ENCODE data around the gene SERPINE3. TPM values are rescaled to one million over a fixed set of nuclear protein-coding genes. Genes with fewer than 3 reads are reported as not detected.

The SERPINE3 gene
- total and polyA plus RNA-seq, 2 of the 4 experiments (the other 2 are of a cell fraction) = not detected

DNA sequence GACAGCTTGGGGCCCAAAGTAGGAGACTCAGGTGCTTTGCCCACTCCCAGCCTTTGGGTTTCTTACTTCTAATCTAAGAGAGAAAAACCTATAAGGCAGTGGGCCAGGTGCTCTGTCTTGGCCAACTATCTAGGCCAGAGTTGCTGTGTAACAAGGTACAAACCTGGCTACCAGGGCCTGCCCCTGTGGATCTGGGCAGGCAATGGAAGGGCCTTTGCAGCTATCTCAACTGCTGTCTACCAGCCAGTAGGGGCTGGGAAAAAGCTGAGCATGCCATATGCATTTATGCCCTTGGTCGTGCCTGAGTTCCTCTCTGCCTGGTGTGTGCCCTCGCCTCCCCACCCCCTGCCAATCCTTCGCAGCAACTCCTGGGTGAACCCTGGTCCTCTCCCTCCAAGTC is 16.7 kb upstream of the SERPINE3 start:
- in situ Hi-C loops (cut with MboI; ENCODE audit: low sequenced_read_pairs) (no loop called here), intact Hi-C loops (cut with micrococcal nuclease) (no loop called here), dilution Hi-C loops (cut with HindIII; ENCODE audit: low sequenced_read_pairs, unreplicated experiment) (no loop called here)
- H3K4me1 ChIP-seq (ENCODE audit: control insufficient read depth, insufficient read depth, low read length) = no peaks in the 10 kb centered on the region
- no peak overlapping the region for H4K91ac ChIP-seq (ENCODE audit: insufficient read depth, low read depth, low read length)
- H3K27me3 ChIP-seq (ENCODE audit: control insufficient read depth, insufficient read depth, low read length) = peaks cover 20% of the 10 kb centered on the region
- no peak overlapping the region for H2AK9ac ChIP-seq (replicated peaks; ENCODE audit: low read depth, low read length, poor library complexity)
- ChIA-PET POLR2A (ENCODE audit: unreplicated experiment) (no interaction called here), CTCF (interaction anchor here (0.5 to 1.2 kb wide), 2 partner anchors 10 to 84 kb away, joined by 3 read pairs; no protein-coding TSS in a partner anchor)
- no peaks in the 10 kb centered on the region for H3K36me3 ChIP-seq (ENCODE audit: control insufficient read depth, insufficient read depth, low read length)
- no peak overlapping the region for H3K4ac ChIP-seq (ENCODE audit: low read depth, low read length)
- no peak overlapping the region for H4K8ac ChIP-seq (ENCODE audit: low read depth in 2 of 2, low read length in 2 of 2)
- WGBS, 2 experiments (ENCODE audit: extremely low coverage in 2 of 2, insufficient read length in 1 of 2) = 46% methylated on average over 3 of the region's 3 CpGs; no CpG with 5 or more reads in 1 of the 2 experiments
- no peak overlapping the region for H2BK120ac ChIP-seq (ENCODE audit: low read depth, low read length)
- no peak for TF ChIP-seq MAFK (IDR thresholded peaks at IDR 0.05; ENCODE audit: low read depth, low read length)
- TF ChIP-seq, protein P1, sequence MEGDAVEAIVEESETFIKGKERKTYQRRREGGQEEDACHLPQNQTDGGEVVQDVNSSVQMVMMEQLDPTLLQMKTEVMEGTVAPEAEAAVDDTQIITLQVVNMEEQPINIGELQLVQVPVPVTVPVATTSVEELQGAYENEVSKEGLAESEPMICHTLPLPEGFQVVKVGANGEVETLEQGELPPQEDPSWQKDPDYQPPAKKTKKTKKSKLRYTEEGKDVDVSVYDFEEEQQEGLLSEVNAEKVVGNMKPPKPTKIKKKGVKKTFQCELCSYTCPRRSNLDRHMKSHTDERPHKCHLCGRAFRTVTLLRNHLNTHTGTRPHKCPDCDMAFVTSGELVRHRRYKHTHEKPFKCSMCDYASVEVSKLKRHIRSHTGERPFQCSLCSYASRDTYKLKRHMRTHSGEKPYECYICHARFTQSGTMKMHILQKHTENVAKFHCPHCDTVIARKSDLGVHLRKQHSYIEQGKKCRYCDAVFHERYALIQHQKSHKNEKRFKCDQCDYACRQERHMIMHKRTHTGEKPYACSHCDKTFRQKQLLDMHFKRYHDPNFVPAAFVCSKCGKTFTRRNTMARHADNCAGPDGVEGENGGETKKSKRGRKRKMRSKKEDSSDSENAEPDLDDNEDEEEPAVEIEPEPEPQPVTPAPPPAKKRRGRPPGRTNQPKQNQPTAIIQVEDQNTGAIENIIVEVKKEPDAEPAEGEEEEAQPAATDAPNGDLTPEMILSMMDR (conservative IDR thresholded peaks at IDR 0.05; ENCODE audit: low read depth, low read length) = no peak
- no peak for TF ChIP-seq BHLHE40 (IDR thresholded peaks at IDR 0.05; ENCODE audit: low read depth, low read length)
- no peak for TF ChIP-seq SMC3 (IDR thresholded peaks at IDR 0.05; ENCODE audit: low read depth, low read length)
- TF ChIP-seq POLR2A (IDR thresholded peaks at IDR 0.05; ENCODE audit: low read depth, low read length) = no peak
- no peak for TF ChIP-seq NFE2L2 (IDR thresholded peaks at IDR 0.05; ENCODE audit: low read depth, low read length)
- TF ChIP-seq CHD1 (IDR thresholded peaks at IDR 0.05; ENCODE audit: low read depth, low read length) = no peak
- TF ChIP-seq FOS (IDR thresholded peaks at IDR 0.05; ENCODE audit: low read depth, low read length) = no peak
- no peak for TF ChIP-seq RFX5 (IDR thresholded peaks at IDR 0.05; ENCODE audit: low read depth, low read length)
- no peak for TF ChIP-seq MAZ (IDR thresholded peaks at IDR 0.05; ENCODE audit: borderline replicate concordance, low read depth, low read length)
- TF ChIP-seq CEBPB (IDR thresholded peaks at IDR 0.05; ENCODE audit: low read depth, low read length) = no peak
- TF ChIP-seq RCOR1 (IDR thresholded peaks at IDR 0.05; ENCODE audit: insufficient replicate concordance, low read length) = no peak
- TF ChIP-seq, protein P2, sequence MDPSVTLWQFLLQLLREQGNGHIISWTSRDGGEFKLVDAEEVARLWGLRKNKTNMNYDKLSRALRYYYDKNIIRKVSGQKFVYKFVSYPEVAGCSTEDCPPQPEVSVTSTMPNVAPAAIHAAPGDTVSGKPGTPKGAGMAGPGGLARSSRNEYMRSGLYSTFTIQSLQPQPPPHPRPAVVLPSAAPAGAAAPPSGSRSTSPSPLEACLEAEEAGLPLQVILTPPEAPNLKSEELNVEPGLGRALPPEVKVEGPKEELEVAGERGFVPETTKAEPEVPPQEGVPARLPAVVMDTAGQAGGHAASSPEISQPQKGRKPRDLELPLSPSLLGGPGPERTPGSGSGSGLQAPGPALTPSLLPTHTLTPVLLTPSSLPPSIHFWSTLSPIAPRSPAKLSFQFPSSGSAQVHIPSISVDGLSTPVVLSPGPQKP (IDR thresholded peaks at IDR 0.05; ENCODE audit: borderline replicate concordance, low read depth, low read length) = no peak
- TF ChIP-seq MXI1 (IDR thresholded peaks at IDR 0.05; ENCODE audit: borderline replicate concordance, low read depth, low read length) = no peak
- TF ChIP-seq, protein P3, sequence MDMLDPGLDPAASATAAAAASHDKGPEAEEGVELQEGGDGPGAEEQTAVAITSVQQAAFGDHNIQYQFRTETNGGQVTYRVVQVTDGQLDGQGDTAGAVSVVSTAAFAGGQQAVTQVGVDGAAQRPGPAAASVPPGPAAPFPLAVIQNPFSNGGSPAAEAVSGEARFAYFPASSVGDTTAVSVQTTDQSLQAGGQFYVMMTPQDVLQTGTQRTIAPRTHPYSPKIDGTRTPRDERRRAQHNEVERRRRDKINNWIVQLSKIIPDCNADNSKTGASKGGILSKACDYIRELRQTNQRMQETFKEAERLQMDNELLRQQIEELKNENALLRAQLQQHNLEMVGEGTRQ (IDR thresholded peaks at IDR 0.05; ENCODE audit: low read depth, low read length) = no peak
- H3K18ac ChIP-seq (ENCODE audit: low read depth, low read length) = no peak overlapping the region
- H3K27ac ChIP-seq (ENCODE audit: insufficient read depth, low read length) = no peak overlapping the region
- H3K9ac ChIP-seq (ENCODE audit: low read depth, low read length) = no peak overlapping the region
- no peak overlapping the region for H3K14ac ChIP-seq (replicated peaks; ENCODE audit: low read depth, low read length)
- DNase-seq (no peak), ATAC-seq (ENCODE audit: low read depth) (no peak)
- no peaks in the 10 kb centered on the region for H3K9me3 ChIP-seq (ENCODE audit: control insufficient read depth, insufficient read depth, low read length)
- BruUV-seq (replicated peaks) = no TSS peak
- H3K56ac ChIP-seq (ENCODE audit: extremely low read depth, insufficient read depth, low read length) = no peak overlapping the region
- H2AK5ac ChIP-seq (ENCODE audit: low read depth, low read length) = no peak overlapping the region
- H3K79me1 ChIP-seq (ENCODE audit: low read depth in 1 of 2, low read length in 2 of 2) = no peaks in the 10 kb centered on the region
- H3K4me2 ChIP-seq (ENCODE audit: low read depth, low read length) = no peak overlapping the region
- no peaks in the 10 kb centered on the region for H3K9me1 ChIP-seq (ENCODE audit: insufficient read depth, low read length)
- H4K20me1 ChIP-seq (ENCODE audit: insufficient read depth, low read length) = no peaks in the 10 kb centered on the region
- no peak overlapping the region for H2BK5ac ChIP-seq (ENCODE audit: low read depth, low read length, poor library complexity, severe bottlenecking)
- no peak overlapping the region for H4K5ac ChIP-seq (ENCODE audit: low read depth, low read length)
- no peak overlapping the region for H3K4me3 ChIP-seq (ENCODE audit: insufficient read depth, low read depth, low read length)
- H2AFZ ChIP-seq (replicated peaks; ENCODE audit: low read length, poor library complexity) = no peak overlapping the region
- no peak overlapping the region for H2BK20ac ChIP-seq (ENCODE audit: low read depth, low read length)
- no peak overlapping the region for H3K23ac ChIP-seq (ENCODE audit: low read depth, low read length)
- H2BK15ac ChIP-seq (ENCODE audit: low read depth, low read length) = no peak overlapping the region
